ENCODE results near the gene ENHO. TPM values are rescaled to one million over a fixed set of nuclear protein-coding genes. Genes with fewer than 3 reads are reported as not detected.

ENHO gene
- total RNA-seq, 6 experiments from 2014 or later: 0.19 to 0.57 TPM; not detected in 4

DNA sequence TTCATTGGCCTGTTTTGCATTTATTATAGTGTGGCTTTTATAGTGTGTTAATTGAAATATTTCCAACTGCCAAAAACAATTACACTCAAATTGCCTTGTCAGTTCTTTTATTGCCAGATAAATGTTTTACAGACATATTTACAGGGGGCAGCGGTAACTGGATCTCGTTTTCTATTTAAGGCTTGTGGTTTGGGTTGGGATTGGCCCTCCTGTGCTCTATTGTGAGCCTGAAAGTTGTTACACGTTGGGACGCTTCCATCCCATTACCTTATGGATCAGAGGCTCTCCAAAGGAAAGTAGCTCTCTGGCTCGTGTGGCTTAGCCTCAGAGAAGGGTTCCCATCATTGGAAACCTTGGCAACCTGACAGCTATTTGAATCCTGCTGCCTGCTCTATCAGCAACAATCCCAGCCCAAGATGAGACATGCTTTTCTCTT lies 43.3 kb downstream of the ENHO start:
- no peak for DNase-seq
- TF ChIP-seq CTCF (IDR thresholded peaks at IDR 0.05): no peak
- Mint-ChIP-seq H3K4me3 (no peak overlapping the region), H3K36me3 (ENCODE audit: low read depth) (no peaks in the 10 kb centered on the region), H3K27ac (no peak overlapping the region), H3K4me1 (ENCODE audit: low read depth) (no peaks in the 10 kb centered on the region), H3K27me3 (ENCODE audit: insufficient read depth) (peaks cover 40% of the 10 kb centered on the region), H3K9me3 (peaks cover 6% of the 10 kb centered on the region; the same call in 1 of the 2 replicates)

GRCh38 chr9:34477541-34477940 lies 45.2 kb downstream of the ENHO start:
- DNase-seq: no peak
- Mint-ChIP-seq H3K4me1 (ENCODE audit: low read depth) (no peaks in the 10 kb centered on the region), H3K4me3 (no peak overlapping the region), H3K36me3 (ENCODE audit: low read depth) (no peaks in the 10 kb centered on the region), H3K9me3 (peaks cover 6% of the 10 kb centered on the region; the same call in 1 of the 2 replicates), H3K27me3 (ENCODE audit: insufficient read depth) (peaks cover 42% of the 10 kb centered on the region), H3K27ac (no peak overlapping the region)
- no peak for TF ChIP-seq CTCF (IDR thresholded peaks at IDR 0.05)

DNA sequence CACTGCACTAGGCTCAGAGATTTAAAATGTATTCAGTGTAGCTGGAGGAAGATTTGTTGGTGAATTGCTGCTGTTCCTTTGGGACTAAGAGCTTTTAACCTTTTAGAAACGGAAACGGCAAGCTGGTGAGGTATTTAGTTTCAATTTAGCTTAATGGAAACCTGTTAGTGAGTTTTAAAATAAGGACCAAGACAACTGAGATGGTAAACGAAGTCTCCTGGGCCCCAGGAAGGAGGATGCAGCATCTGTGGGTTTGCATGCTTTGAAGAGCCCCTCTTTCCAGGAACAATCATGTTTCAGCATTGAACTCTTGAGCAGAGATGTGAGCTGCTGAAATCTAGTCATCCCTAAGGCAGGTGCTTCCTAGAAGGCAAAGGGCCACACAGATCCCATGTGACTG lies 47.7 kb downstream of the ENHO start:
- Mint-ChIP-seq H3K4me1 (ENCODE audit: low read depth) (no peaks in the 10 kb centered on the region), H3K27ac (no peak overlapping the region), H3K36me3 (ENCODE audit: low read depth) (no peaks in the 10 kb centered on the region), H3K27me3 (ENCODE audit: insufficient read depth) (peaks cover 47% of the 10 kb centered on the region), H3K9me3 (no peaks in the 10 kb centered on the region), H3K4me3 (no peak overlapping the region)
- no peak for TF ChIP-seq CTCF (IDR thresholded peaks at IDR 0.05)
- no peak for DNase-seq

Other genes with a start within 250 kb of the ENHO start
- gene KIF24, start 193.7 kb downstream of the ENHO start, total RNA-seq (2021; fragmentation: NEBNext Ultra II Directional; extraction: Animal tissue kit (Norgen Biotek cat#: 25700)): 1 to 10 TPM; 1.4 to 3.2 (median 2.8) TPM
- 10 to 100 TPM; 29.0 to 35.2 (median 31.9) TPM for gene NUDT2, start 193.4 kb downstream of the ENHO start, total RNA-seq (2021; fragmentation: NEBNext Ultra II Directional; extraction: Animal tissue kit (Norgen Biotek cat#: 25700))
- 1 to 10 TPM in 5 of 6 experiments, under 1 TPM in 1; 0.96 to 2.2 (median 1.4) TPM for gene MYORG, start 146.1 kb downstream of the ENHO start, total RNA-seq (2021; fragmentation: NEBNext Ultra II Directional; extraction: Animal tissue kit (Norgen Biotek cat#: 25700))
- gene FAM219A, start 64.4 kb downstream of the ENHO start, total RNA-seq (2021; fragmentation: NEBNext Ultra II Directional; extraction: Animal tissue kit (Norgen Biotek cat#: 25700)): 10 to 100 TPM; 21.6 to 23.6 (median 22.6) TPM
- not detected for gene DNAI1, start 64.2 kb downstream of the ENHO start, total RNA-seq (2021; fragmentation: NEBNext Ultra II Directional; extraction: Animal tissue kit (Norgen Biotek cat#: 25700))
- not detected for gene CNTFR, start 66.7 kb upstream of the ENHO start, total RNA-seq (2021; fragmentation: NEBNext Ultra II Directional; extraction: Animal tissue kit (Norgen Biotek cat#: 25700))
- 10 to 100 TPM; 16.1 to 22.0 (median 19.6) TPM for gene RPP25L, start 89.1 kb upstream of the ENHO start, total RNA-seq (2021; fragmentation: NEBNext Ultra II Directional; extraction: Animal tissue kit (Norgen Biotek cat#: 25700))
- 100 to 1,000 TPM; 150 to 176 (median 161) TPM for gene DCTN3, start 97.5 kb upstream of the ENHO start, total RNA-seq (2021; fragmentation: NEBNext Ultra II Directional; extraction: Animal tissue kit (Norgen Biotek cat#: 25700))
- gene ARID3C, start 106.1 kb upstream of the ENHO start, total RNA-seq (2021; fragmentation: NEBNext Ultra II Directional; extraction: Animal tissue kit (Norgen Biotek cat#: 25700)): under 1 TPM in 2 of 6 experiments, not detected in 4; 0.14 to 0.17 TPM
- 100 to 1,000 TPM; 126 to 148 (median 138) TPM for gene SIGMAR1, start 114.8 kb upstream of the ENHO start, total RNA-seq (2021; fragmentation: NEBNext Ultra II Directional; extraction: Animal tissue kit (Norgen Biotek cat#: 25700))
- 10 to 100 TPM; 20.5 to 27.4 (median 22.0) TPM for gene GALT, start 123.7 kb upstream of the ENHO start, total RNA-seq (2021; fragmentation: NEBNext Ultra II Directional; extraction: Animal tissue kit (Norgen Biotek cat#: 25700))
- 10 to 100 TPM; 20.9 to 26.3 (median 23.6) TPM for gene IL11RA, start 129.2 kb upstream of the ENHO start, total RNA-seq (2021; fragmentation: NEBNext Ultra II Directional; extraction: Animal tissue kit (Norgen Biotek cat#: 25700))
- gene CCL27, start 139.7 kb upstream of the ENHO start, total RNA-seq (2021; fragmentation: NEBNext Ultra II Directional; extraction: Animal tissue kit (Norgen Biotek cat#: 25700)): under 1 TPM in 1 of 6 experiments, not detected in 5; 0.88 TPM
- gene CCL19, start 168.3 kb upstream of the ENHO start, total RNA-seq (2021; fragmentation: NEBNext Ultra II Directional; extraction: Animal tissue kit (Norgen Biotek cat#: 25700)): not detected
- not detected for gene CCL21, start 187.1 kb upstream of the ENHO start, total RNA-seq (2021; fragmentation: NEBNext Ultra II Directional; extraction: Animal tissue kit (Norgen Biotek cat#: 25700))